Activated naive CD4-positive, alpha-beta T cell treated with anti-CD3 and anti-CD28 coated beads, Interleukin-2, amount 50 U/mL, for 24 hours (primary cell): ENCODE measurements around the gene LPP.

Source experiments
- H3K27ac Mint-ChIP-seq: one replicate; pipeline ENCODE4 v1.8.0; 2021; ENCODE audit warnings: mild to moderate bottlenecking, mixed read lengths
- H3K27me3 Mint-ChIP-seq: one replicate; pipeline ENCODE4 v1.8.0; 2021; ENCODE audit warnings: mixed read lengths
- H3K36me3 Mint-ChIP-seq: one replicate; pipeline ENCODE4 v1.8.0; 2021; ENCODE audit warnings: mixed read lengths
- H3K4me1 Mint-ChIP-seq: one replicate; pipeline ENCODE4 v1.8.0; 2021; ENCODE audit warnings: mixed read lengths
- H3K4me3 Mint-ChIP-seq: one replicate; pipeline ENCODE4 v1.8.0; 2021; ENCODE audit warnings: mild to moderate bottlenecking, mixed read lengths
- H3K9me3 Mint-ChIP-seq: one replicate; pipeline ENCODE4 v1.8.0; 2021; ENCODE audit warnings: mixed read lengths

LPP gene

GRCh38 chr3:188269040-188269439, 115.1 kb downstream of the LPP start:
- Mint-ChIP-seq H3K27me3 (no peaks in the 10 kb centered on the region), H3K4me1 (peaks cover 33% of the 10 kb centered on the region), H3K4me3 (no peak overlapping the region), H3K9me3 (no peaks in the 10 kb centered on the region), H3K27ac (no peak overlapping the region), H3K36me3 (peaks cover 9% of the 10 kb centered on the region)

DNA sequence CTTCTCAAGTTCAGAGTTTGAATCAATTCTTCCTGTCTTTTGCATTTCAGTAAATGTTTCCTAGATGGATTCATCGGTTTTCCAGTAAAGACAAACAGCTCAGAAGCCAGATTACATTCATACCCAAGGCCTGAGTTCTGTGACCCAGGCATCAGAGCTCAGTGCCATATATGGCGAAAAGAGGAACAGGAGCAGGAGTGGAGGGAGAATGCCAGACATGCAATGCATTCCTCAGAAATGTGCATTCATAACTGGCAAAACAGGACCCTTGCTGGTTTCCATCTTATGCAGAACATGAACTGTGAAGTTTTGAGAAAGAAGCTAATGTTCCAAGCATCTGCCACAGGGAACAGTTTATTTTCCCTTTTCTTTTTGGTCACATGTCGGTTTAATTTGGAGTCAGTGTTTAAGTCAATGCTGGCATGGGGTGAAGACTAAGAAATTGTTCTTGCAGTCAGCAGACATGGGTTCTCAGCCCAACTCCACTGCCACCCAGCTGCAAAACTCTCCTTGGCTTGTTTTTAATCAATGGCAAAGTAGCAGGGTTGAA, 116.5 kb downstream of the LPP start:
- H3K9me3 Mint-ChIP-seq: no peaks in the 10 kb centered on the region
- H3K4me3 Mint-ChIP-seq: no peak overlapping the region
- H3K27me3 Mint-ChIP-seq: no peaks in the 10 kb centered on the region
- peaks cover 36% of the 10 kb centered on the region for H3K4me1 Mint-ChIP-seq
- peaks cover 9% of the 10 kb centered on the region for H3K36me3 Mint-ChIP-seq
- no peak overlapping the region for H3K27ac Mint-ChIP-seq

DNA sequence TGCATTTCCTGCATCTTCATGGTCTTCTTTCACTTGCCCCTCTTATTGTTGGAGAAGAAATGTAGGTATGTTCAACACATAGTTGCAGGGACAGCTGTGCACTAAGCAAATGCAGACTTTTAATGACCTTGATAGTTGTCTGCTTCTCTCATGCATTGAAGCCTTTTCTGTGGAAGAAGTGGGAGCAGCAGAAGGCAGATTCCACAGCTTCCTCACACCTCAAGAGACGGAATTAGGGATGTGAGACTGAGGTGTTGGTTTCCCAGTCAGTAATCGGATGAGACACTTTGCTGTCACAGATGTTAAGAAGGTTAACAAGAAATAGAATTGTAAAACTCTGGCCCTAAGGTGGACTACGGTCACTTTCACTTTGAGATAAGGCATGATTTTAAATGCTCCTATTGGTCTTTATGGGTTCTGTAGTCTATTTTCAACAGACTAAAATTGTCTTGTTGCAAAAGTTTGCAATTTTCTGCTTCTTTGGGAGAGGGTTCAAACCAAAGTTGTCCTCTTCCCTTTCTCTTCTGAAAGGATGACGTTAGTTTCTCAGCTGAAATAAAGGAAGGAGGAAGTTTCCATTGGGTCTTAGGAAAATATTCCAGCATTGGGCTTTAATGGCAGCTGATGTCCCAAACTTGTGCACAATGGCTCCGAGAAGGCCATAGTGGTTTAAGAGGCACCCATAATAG, 117.4 kb downstream of the LPP start:
- Mint-ChIP-seq H3K4me3 (no peak overlapping the region), H3K27me3 (no peaks in the 10 kb centered on the region), H3K9me3 (no peaks in the 10 kb centered on the region)

GRCh38 chr3:188272481-188273372, 118.8 kb downstream of the LPP start:
- no peaks in the 10 kb centered on the region for H3K9me3 Mint-ChIP-seq
- H3K27ac Mint-ChIP-seq: no peak overlapping the region
- H3K36me3 Mint-ChIP-seq: peaks cover 9% of the 10 kb centered on the region
- peaks cover 33% of the 10 kb centered on the region for H3K4me1 Mint-ChIP-seq
- no peak overlapping the region for H3K4me3 Mint-ChIP-seq
- H3K27me3 Mint-ChIP-seq: no peaks in the 10 kb centered on the region

More for the DNA sequence above, 117.4 kb downstream of the LPP start:
- Mint-ChIP-seq H3K27ac (no peak overlapping the region), H3K4me1 (peaks cover 36% of the 10 kb centered on the region), H3K36me3 (peaks cover 11% of the 10 kb centered on the region)

DNA sequence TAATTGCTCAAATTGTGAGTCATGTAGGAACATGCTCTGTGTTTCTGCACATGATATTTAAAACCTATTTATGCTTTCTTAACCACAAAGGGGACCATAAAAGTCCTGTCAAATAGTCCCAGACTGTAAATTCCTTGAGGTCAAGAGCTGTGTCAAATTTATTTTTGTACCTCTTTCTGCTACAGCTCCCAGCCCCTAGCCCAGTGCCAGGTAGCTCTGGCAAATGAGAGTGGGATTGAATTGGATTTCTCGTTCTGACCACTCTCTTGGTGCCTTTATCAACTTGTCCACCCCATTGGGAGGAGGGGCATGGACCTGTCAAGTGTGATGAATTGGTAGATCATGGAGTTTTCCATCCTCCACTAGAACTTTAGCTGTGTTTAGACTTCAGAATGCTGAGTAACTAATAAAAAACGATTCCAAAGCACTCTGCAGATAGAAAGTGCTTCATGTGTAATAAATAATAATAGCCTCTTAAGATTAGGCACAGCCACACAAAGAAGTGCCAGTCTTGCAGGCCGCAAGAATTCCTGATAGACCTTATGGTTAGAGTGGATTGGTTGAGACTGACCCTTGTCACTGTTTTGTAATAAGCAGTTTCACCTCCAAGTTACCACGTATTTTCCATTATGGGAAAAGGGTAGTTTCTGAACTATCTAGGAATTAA, 120.4 kb downstream of the LPP start:
- Mint-ChIP-seq H3K4me1 (peaks cover 27% of the 10 kb centered on the region), H3K9me3 (no peaks in the 10 kb centered on the region), H3K27me3 (no peaks in the 10 kb centered on the region), H3K36me3 (peaks cover 10% of the 10 kb centered on the region), H3K27ac (no peak overlapping the region), H3K4me3 (no peak overlapping the region)

DNA sequence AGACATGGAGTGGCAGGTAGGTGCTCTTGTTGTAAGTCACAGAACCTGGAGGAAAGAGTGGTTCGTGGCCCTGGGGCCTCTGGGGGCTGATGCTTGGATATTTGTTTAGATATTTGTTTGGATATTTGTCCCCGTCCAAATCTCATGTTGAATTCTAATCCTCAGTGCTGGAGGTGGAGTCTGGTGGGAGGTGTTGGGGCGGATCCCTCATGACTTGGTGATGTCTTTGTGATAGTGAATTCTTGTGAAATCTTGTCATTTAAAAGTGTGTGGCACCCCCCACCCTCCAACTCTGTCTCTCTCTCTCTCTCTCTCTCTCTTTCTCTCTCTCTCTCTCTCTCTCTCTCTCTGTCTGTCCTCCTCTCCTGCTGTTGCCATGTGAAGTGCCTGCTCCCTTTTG, 122.4 kb downstream of the LPP start:
- H3K27ac Mint-ChIP-seq: no peak overlapping the region
- no peak overlapping the region for H3K4me3 Mint-ChIP-seq
- peaks cover 28% of the 10 kb centered on the region for H3K4me1 Mint-ChIP-seq
- peaks cover 9% of the 10 kb centered on the region for H3K36me3 Mint-ChIP-seq
- no peaks in the 10 kb centered on the region for H3K9me3 Mint-ChIP-seq
- H3K27me3 Mint-ChIP-seq: no peaks in the 10 kb centered on the region

GRCh38 chr3:188278717-188279324, 124.9 kb downstream of the LPP start:
- Mint-ChIP-seq H3K4me3 (no peak overlapping the region), H3K27ac (no peak overlapping the region), H3K27me3 (no peaks in the 10 kb centered on the region), H3K9me3 (no peaks in the 10 kb centered on the region), H3K36me3 (peaks cover 6% of the 10 kb centered on the region), H3K4me1 (peaks cover 20% of the 10 kb centered on the region)

GRCh38 chr3:188279502-188280335, 125.8 kb downstream of the LPP start:
- Mint-ChIP-seq H3K27me3 (no peaks in the 10 kb centered on the region), H3K9me3 (no peaks in the 10 kb centered on the region), H3K4me3 (no peak overlapping the region), H3K27ac (no peak overlapping the region), H3K4me1 (peaks cover 24% of the 10 kb centered on the region), H3K36me3 (peaks cover 6% of the 10 kb centered on the region)

GRCh38 chr3:188280627-188281026, 126.7 kb downstream of the LPP start:
- peaks cover 33% of the 10 kb centered on the region for H3K4me1 Mint-ChIP-seq
- H3K9me3 Mint-ChIP-seq: no peaks in the 10 kb centered on the region

DNA sequence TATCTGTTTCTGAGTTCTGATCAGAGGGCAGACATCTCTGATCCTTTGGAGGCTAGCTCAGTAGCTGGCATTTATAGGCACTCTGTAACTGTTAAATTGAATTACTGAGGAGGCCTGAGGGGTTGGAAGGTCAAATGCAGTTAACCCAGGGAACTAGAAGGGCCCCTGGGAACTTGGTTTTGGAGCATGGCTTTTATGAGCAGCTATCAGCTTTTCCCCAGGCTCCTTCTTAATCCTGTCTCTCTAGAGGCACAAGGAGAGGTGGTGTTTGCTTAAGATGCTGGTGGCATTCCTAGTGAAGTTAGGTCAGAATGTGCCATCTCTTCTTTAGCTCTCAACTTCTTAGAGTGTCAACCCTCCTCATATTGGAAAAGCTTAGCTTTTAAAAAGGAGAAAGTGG, 128.9 kb downstream of the LPP start:
- H3K27me3 Mint-ChIP-seq: no peaks in the 10 kb centered on the region
- no peak overlapping the region for H3K4me3 Mint-ChIP-seq
- peaks cover 6% of the 10 kb centered on the region for H3K36me3 Mint-ChIP-seq
- no peak overlapping the region for H3K27ac Mint-ChIP-seq
- H3K9me3 Mint-ChIP-seq: no peaks in the 10 kb centered on the region
- peaks cover 39% of the 10 kb centered on the region for H3K4me1 Mint-ChIP-seq

More at GRCh38 chr3:188280627-188281026, 126.7 kb downstream of the LPP start:
- no peaks in the 10 kb centered on the region for H3K27me3 Mint-ChIP-seq
- H3K36me3 Mint-ChIP-seq: peaks cover 7% of the 10 kb centered on the region
- no peak overlapping the region for H3K4me3 Mint-ChIP-seq
- no peak overlapping the region for H3K27ac Mint-ChIP-seq

DNA sequence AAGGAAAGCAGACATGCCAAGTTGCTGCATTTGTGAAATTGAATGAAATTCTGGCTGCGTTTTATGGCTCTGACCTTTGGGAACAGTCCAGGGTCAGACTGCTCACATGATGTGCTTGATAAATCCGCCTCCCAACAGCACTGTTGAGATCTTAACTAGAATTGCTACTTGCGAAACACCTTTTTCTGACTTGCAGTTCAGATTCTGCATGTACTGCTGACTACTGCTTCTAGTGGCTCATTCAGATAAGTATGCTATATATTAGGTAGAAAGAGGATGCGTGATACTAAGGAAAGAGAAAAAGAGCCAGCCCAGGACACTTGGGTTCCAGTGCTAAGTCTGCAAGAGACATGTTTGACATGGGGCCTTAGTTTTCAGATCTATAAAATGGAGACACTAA, 129.4 kb downstream of the LPP start:
- peaks cover 4% of the 10 kb centered on the region for H3K36me3 Mint-ChIP-seq
- H3K4me1 Mint-ChIP-seq: peaks cover 39% of the 10 kb centered on the region
- H3K27ac Mint-ChIP-seq: peak overlapping the region; percentile 30
- H3K9me3 Mint-ChIP-seq: no peaks in the 10 kb centered on the region
- no peaks in the 10 kb centered on the region for H3K27me3 Mint-ChIP-seq
- H3K4me3 Mint-ChIP-seq: no peak overlapping the region

- Mint-ChIP-seq H3K27ac (peak overlapping the region; percentile 42), H3K9me3 (no peaks in the 10 kb centered on the region), H3K27me3 (no peaks in the 10 kb centered on the region), H3K36me3 (peaks cover 7% of the 10 kb centered on the region), H3K4me3 (no peak overlapping the region), H3K4me1 (peaks cover 37% of the 10 kb centered on the region)
Measured at GRCh38 chr3:188284455-188285212, 130.7 kb downstream of the LPP start.

- no peak overlapping the region for H3K27ac Mint-ChIP-seq
- no peaks in the 10 kb centered on the region for H3K27me3 Mint-ChIP-seq
- peaks cover 36% of the 10 kb centered on the region for H3K4me1 Mint-ChIP-seq
- H3K36me3 Mint-ChIP-seq: peaks cover 13% of the 10 kb centered on the region
- H3K9me3 Mint-ChIP-seq: no peaks in the 10 kb centered on the region
- no peak overlapping the region for H3K4me3 Mint-ChIP-seq
Measured at GRCh38 chr3:188286087-188286513, 132.1 kb downstream of the LPP start.

GRCh38 chr3:188287339-188287738, 133.4 kb downstream of the LPP start:
- peaks cover 43% of the 10 kb centered on the region for H3K4me1 Mint-ChIP-seq
- no peaks in the 10 kb centered on the region for H3K9me3 Mint-ChIP-seq
- no peak overlapping the region for H3K27ac Mint-ChIP-seq
- H3K4me3 Mint-ChIP-seq: no peak overlapping the region
- no peaks in the 10 kb centered on the region for H3K27me3 Mint-ChIP-seq
- peaks cover 13% of the 10 kb centered on the region for H3K36me3 Mint-ChIP-seq
